HG02678 (cell line): ENCODE measurements around the gene ZNF70.
A peak's percentile ranks its signal among the peaks of the same experiment; 100 is the strongest.

Experiments
- ATAC-seq: cut with Tn5 transposase; IDR thresholded peaks from one replicate; pipeline ENCODE4 v1.9.1; 2021; ENCODE audit warnings: mild to moderate bottlenecking, moderate library complexity; ENCODE audit not compliant: unreplicated experiment

ZNF70 gene

GRCh38 chr22:23720855-23721254 is 30.1 kb downstream of the ZNF70 start:
- no peak for ATAC-seq

- no peak for ATAC-seq
Observed at GRCh38 chr22:23718371-23719165, 32.3 kb downstream of the ZNF70 start.

- peak; percentile 91 for ATAC-seq
Observed at GRCh38 chr22:23716811-23717801, 33.8 kb downstream of the ZNF70 start.

GRCh38 chr22:23715806-23716375 is 35.0 kb downstream of the ZNF70 start:
- no peak for ATAC-seq

- no peak for ATAC-seq
Observed at GRCh38 chr22:23714596-23715578, 36.0 kb downstream of the ZNF70 start.

GRCh38 chr22:23713696-23714595 is 37.0 kb downstream of the ZNF70 start:
- ATAC-seq, result no peak

GRCh38 chr22:23712256-23712655 is 38.7 kb downstream of the ZNF70 start:
- ATAC-seq, result no peak

GRCh38 chr22:23709107-23709506 is 41.8 kb downstream of the ZNF70 start:
- ATAC-seq, result no peak

GRCh38 chr22:23708270-23708669 is 42.6 kb downstream of the ZNF70 start:
- ATAC-seq, result no peak

GRCh38 chr22:23705358-23705757 is 45.6 kb downstream of the ZNF70 start:
- no peak for ATAC-seq

- ATAC-seq, result no peak
Observed at GRCh38 chr22:23704829-23705228, 46.1 kb downstream of the ZNF70 start.

- no peak for ATAC-seq
Observed at GRCh38 chr22:23704062-23704461, 46.9 kb downstream of the ZNF70 start.

- no peak for ATAC-seq
Observed at GRCh38 chr22:23700706-23701105, 50.2 kb downstream of the ZNF70 start.

- ATAC-seq, result no peak
Observed at GRCh38 chr22:23698673-23699235, 52.2 kb downstream of the ZNF70 start.

GRCh38 chr22:23698094-23698493 is 52.8 kb downstream of the ZNF70 start:
- no peak for ATAC-seq

- ATAC-seq, result no peak
Observed at GRCh38 chr22:23697031-23697970, 53.6 kb downstream of the ZNF70 start.

- ATAC-seq, result peak; percentile 86
Observed at GRCh38 chr22:23696326-23696851, 54.5 kb downstream of the ZNF70 start.
